HepG2 (cell line): ENCODE measurements around the gene TIMELESS. TPM values are rescaled to one million over a fixed set of nuclear protein-coding genes. Genes with fewer than 3 reads are reported as not detected.

Experiments
- CREM ChIP-seq, 2 experiments: sonication (generic) in 1 of 2; formaldehyde crosslinking in 1 of 2; IDR thresholded peaks; 2 replicates each; pipeline versions ENCODE4 v1.4.0 to v1.6.1; 2016 to 2020; ENCODE audit warnings: antibody characterized with exemption in 1 of 2, mild to moderate bottlenecking in 1 of 2, missing genetic modification reagents in 1 of 2
- EZH2 ChIP-seq: conservative IDR thresholded peaks from 2 replicates; pipeline ENCODE4 v1.6.1; 2012; ENCODE audit warnings: mild to moderate bottlenecking, low read depth, low read length, moderate library complexity
- GLI4 ChIP-seq: sonication (generic); formaldehyde crosslinking; IDR thresholded peaks from 2 replicates; pipeline ENCODE4 v1.5.1; 2020; ENCODE audit warnings: missing genetic modification reagents, mild to moderate bottlenecking, moderate library complexity, borderline replicate concordance
- GPN1 ChIP-seq: sonication (generic); formaldehyde crosslinking; IDR thresholded peaks from 2 replicates; pipeline ENCODE4 v1.5.1; 2020; ENCODE audit warnings: missing genetic modification reagents, borderline replicate concordance
- KDM1A ChIP-seq: IDR thresholded peaks from 2 replicates; pipeline ENCODE4 v1.6.1; 2016; ENCODE audit warnings: missing compliant biosample characterization
- MBNL3 ChIP-seq: fragments of 250-450 bp; sonication (Bioruptor Pico); conservative IDR thresholded peaks from 2 replicates; pipeline ENCODE4 v1.8.0; 2022; ENCODE audit warnings: mild to moderate bottlenecking, inconsistent platforms
- NAIF1 ChIP-seq: sonication (generic); formaldehyde crosslinking; IDR thresholded peaks from 2 replicates; pipeline ENCODE4 v1.5.0; 2020; ENCODE audit warnings: mild to moderate bottlenecking, missing genetic modification reagents, borderline replicate concordance
- NFKB2 ChIP-seq: sonication (generic); formaldehyde crosslinking; IDR thresholded peaks from 2 replicates; pipeline ENCODE4 v1.4.0; 2020; ENCODE audit warnings: missing genetic modification reagents, borderline replicate concordance
- SOX5 ChIP-seq: IDR thresholded peaks from 2 replicates; pipeline ENCODE4 v1.6.1; 2016; ENCODE audit warnings: borderline replicate concordance
- ZNF264 ChIP-seq: sonication (generic); formaldehyde crosslinking; IDR thresholded peaks from 2 replicates; pipeline ENCODE4 v1.4.0; 2020; ENCODE audit warnings: missing genetic modification reagents
- ZNF333 ChIP-seq: sonication (generic); formaldehyde crosslinking; IDR thresholded peaks from 2 replicates; pipeline ENCODE4 v1.4.0; 2020; ENCODE audit warnings: mild to moderate bottlenecking, missing genetic modification reagents, borderline replicate concordance
- ZNF501 ChIP-seq: sonication (generic); formaldehyde crosslinking; IDR thresholded peaks from 2 replicates; pipeline ENCODE4 v1.5.1; 2020; ENCODE audit warnings: mild to moderate bottlenecking, moderate library complexity, missing genetic modification reagents
- ZNF614 ChIP-seq: IDR thresholded peaks from 2 replicates; pipeline ENCODE4 v1.6.1; 2018; ENCODE audit warnings: missing biosample characterization, missing genetic modification reagents, inconsistent platforms, borderline replicate concordance
- ZNF768 ChIP-seq: sonication (generic); formaldehyde crosslinking; IDR thresholded peaks from 2 replicates; pipeline ENCODE4 v1.4.0; 2020; ENCODE audit warnings: missing genetic modification reagents
- ZSCAN12 ChIP-seq: sonication (generic); formaldehyde crosslinking; IDR thresholded peaks from 2 replicates; pipeline ENCODE4 v1.9.0; 2021; ENCODE audit warnings: mild to moderate bottlenecking, missing genetic modification reagents
- polyA plus RNA-seq, 8 experiments: library from polyadenylated mRNA; depleted of rRNA in 3 of 8; stranded (reverse) in 7 of 8; unstranded in 1 of 8; fragments of >200 nt; fragmentation: Illumina TruSeq in 4 of 8; extraction: Trizol in 4 of 8; gene quantifications; 2 replicates each; pipeline versions ENCODE4 v1.2.1 to v1.2.3, GENCODE V29; 2011 to 2016; ENCODE audit warnings: low read depth in 4 of 8, missing spikeins in 1 of 8, mixed read lengths in 1 of 8; ENCODE audit not compliant: insufficient read depth in 1 of 8
- total RNA-seq, 5 experiments: library from RNA; depleted of rRNA; stranded (reverse); fragments of >200 nt; fragmentation: Illumina TruSeq; extraction: Trizol; gene quantifications; 2 replicates each; pipeline ENCODE4 v1.2.3, GENCODE V29; 2016; ENCODE audit warnings: low read depth in 1 of 5
- TF ChIP-seq, protein P1 (sequence below): sonication (generic); formaldehyde crosslinking; IDR thresholded peaks from 2 replicates; pipeline ENCODE4 v1.5.1; 2020; ENCODE audit warnings: mild to moderate bottlenecking, missing genetic modification reagents
- TF ChIP-seq, protein P2 (sequence below): sonication (generic); formaldehyde crosslinking; conservative IDR thresholded peaks from 2 replicates; pipeline ENCODE4 v1.4.0; 2020; ENCODE audit warnings: missing genetic modification reagents
- TF ChIP-seq, protein P3 (sequence below): sonication (generic); formaldehyde crosslinking; IDR thresholded peaks from 2 replicates; pipeline ENCODE4 v1.4.0; 2020; ENCODE audit warnings: missing genetic modification reagents, borderline replicate concordance

TIMELESS gene
- total and polyA plus RNA-seq, 2 of the 13 experiments (the other 11 are each of a cell fraction or from before 2014, with no cell fraction given), result 4.0 to 20.3 TPM

DNA sequence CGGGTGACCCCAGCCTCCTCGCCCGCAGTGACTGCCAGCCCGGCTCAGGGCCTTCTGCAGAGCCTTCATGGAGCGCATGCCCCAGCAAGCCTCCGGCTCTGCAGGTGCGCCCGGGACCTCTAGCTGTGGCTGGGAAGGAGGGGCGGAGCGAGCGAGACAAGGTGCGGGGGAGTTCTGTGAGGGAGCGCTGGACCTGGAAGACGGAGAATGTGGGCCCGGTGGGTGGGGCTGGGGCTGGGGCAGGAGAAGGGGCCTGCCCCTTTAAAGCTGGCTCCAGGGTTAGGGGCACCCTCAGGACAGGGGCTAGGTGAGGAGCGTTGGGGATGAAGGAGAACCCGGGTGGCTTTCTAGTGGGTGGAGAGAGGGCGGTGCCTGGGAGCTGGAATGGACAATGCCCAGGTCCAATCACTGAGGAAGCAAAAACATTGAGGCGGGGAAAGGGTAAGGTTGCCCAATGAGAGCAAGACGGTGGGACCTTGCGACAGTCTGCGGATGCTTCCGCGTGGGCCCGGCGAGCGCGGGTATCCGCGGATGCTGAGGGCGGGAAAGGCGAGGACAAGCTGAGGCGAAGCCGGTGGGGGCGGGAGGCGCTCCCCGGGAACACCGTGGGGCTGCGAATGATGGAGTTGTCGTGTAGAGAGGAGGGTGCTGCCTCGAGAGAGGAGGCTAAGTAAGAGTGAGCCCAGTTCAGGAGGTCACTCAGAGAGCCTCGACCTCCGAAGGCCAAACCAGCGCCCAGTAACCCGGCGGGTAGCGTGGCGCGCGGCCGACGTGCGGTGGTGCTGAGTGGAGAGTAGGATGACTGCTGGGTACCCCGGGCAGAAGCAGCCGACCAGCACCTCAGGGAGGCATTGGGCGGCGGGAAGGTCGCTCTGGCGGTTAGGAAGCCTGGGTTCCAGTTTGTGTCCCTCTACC lies 39.1 kb upstream of the TIMELESS start, which contains the start of gene GLS2 (continued):
- TF ChIP-seq, protein P1, sequence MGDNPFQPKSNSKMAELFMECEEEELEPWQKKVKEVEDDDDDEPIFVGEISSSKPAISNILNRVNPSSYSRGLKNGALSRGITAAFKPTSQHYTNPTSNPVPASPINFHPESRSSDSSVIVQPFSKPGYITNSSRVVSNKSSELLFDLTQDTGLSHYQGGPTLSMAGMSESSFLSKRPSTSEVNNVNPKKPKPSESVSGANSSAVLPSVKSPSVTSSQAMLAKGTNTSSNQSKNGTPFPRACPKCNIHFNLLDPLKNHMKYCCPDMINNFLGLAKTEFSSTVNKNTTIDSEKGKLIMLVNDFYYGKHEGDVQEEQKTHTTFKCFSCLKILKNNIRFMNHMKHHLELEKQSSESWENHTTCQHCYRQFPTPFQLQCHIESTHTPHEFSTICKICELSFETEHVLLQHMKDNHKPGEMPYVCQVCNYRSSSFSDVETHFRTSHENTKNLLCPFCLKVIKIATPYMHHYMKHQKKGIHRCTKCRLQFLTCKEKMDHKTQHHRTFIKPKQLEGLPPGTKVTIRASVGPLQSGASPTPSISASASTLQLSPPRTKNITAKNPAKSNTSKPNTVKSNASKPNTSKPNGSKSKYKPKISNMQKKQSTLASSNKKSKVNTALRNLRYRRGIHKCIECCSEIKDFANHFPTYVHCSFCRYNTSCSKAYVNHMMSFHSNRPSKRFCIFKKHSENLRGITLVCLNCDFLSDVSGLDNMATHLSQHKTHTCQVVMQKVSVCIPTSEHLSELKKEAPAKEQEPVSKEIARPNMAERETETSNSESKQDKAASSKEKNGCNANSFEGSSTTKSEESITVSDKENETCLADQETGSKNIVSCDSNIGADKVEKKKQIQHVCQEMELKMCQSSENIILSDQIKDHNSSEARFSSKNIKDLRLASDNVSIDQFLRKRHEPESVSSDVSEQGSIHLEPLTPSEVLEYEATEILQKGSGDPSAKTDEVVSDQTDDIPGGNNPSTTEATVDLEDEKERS (CRISPR knock-in tag), result peak; percentile 49
- TF ChIP-seq ZNF768 (peak; percentile 45; the same call in 1 of the 2 replicates), KDM1A (CRISPR knock-in tag) (peak; percentile 70; the same call in 1 of the 2 replicates), EZH2 (no peak), CREM (IDR thresholded peaks at IDR 0.05) (no peak), CREM (CRISPR knock-in tag; IDR thresholded peaks at IDR 0.05) (no peak), MBNL3 (CRISPR knock-in tag) (no peak), ZNF264 (CRISPR knock-in tag) (peak; percentile 76; the same call in 1 of the 2 replicates), GPN1 (0 out of 2 replicates have a peak, but pooled peaks have one; percentile 52), ZSCAN12 (CRISPR knock-in tag) (peak; percentile 80), ZNF333 (peak; percentile 78; the same call in 1 of the 2 replicates), NAIF1 (CRISPR knock-in tag) (no peak), ZNF501 (CRISPR knock-in tag) (0 out of 2 replicates have a peak, but pooled peaks have one; percentile 12), NFKB2 (CRISPR knock-in tag) (peak; percentile 99), ZNF614 (CRISPR knock-in tag) (no peak; the same call in 1 of the 2 replicates), GLI4 (peak; percentile 35; the same call in 1 of the 2 replicates), SOX5 (CRISPR knock-in tag) (no peak)
- TF ChIP-seq, protein P2, sequence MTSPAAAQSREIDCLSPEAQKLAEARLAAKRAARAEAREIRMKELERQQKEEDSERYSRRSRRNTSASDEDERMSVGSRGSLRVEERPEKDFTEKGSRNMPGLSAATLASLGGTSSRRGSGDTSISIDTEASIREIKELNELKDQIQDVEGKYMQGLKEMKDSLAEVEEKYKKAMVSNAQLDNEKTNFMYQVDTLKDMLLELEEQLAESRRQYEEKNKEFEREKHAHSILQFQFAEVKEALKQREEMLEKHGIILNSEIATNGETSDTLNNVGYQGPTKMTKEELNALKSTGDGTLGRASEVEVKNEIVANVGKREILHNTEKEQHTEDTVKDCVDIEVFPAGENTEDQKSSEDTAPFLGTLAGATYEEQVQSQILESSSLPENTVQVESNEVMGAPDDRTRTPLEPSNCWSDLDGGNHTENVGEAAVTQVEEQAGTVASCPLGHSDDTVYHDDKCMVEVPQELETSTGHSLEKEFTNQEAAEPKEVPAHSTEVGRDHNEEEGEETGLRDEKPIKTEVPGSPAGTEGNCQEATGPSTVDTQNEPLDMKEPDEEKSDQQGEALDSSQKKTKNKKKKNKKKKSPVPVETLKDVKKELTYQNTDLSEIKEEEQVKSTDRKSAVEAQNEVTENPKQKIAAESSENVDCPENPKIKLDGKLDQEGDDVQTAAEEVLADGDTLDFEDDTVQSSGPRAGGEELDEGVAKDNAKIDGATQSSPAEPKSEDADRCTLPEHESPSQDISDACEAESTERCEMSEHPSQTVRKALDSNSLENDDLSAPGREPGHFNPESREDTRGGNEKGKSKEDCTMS (CRISPR knock-in tag), result no peak
- TF ChIP-seq, protein P3, sequence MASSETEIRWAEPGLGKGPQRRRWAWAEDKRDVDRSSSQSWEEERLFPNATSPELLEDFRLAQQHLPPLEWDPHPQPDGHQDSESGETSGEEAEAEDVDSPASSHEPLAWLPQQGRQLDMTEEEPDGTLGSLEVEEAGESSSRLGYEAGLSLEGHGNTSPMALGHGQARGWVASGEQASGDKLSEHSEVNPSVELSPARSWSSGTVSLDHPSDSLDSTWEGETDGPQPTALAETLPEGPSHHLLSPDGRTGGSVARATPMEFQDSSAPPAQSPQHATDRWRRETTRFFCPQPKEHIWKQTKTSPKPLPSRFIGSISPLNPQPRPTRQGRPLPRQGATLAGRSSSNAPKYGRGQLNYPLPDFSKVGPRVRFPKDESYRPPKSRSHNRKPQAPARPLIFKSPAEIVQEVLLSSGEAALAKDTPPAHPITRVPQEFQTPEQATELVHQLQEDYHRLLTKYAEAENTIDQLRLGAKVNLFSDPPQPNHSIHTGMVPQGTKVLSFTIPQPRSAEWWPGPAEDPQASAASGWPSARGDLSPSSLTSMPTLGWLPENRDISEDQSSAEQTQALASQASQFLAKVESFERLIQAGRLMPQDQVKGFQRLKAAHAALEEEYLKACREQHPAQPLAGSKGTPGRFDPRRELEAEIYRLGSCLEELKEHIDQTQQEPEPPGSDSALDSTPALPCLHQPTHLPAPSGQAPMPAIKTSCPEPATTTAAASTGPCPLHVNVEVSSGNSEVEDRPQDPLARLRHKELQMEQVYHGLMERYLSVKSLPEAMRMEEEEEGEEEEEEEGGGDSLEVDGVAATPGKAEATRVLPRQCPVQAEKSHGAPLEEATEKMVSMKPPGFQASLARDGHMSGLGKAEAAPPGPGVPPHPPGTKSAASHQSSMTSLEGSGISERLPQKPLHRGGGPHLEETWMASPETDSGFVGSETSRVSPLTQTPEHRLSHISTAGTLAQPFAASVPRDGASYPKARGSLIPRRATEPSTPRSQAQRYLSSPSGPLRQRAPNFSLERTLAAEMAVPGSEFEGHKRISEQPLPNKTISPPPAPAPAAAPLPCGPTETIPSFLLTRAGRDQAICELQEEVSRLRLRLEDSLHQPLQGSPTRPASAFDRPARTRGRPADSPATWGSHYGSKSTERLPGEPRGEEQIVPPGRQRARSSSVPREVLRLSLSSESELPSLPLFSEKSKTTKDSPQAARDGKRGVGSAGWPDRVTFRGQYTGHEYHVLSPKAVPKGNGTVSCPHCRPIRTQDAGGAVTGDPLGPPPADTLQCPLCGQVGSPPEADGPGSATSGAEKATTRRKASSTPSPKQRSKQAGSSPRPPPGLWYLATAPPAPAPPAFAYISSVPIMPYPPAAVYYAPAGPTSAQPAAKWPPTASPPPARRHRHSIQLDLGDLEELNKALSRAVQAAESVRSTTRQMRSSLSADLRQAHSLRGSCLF (CRISPR knock-in tag), result peak; percentile 96
